Natural killer cell treated with Interleukin-12 subunit alpha and Interleukin-12 subunit beta and Interleukin-15 and Interleukin-18, amount 100 ng/mL, for 72 hours (primary cell): ENCODE measurements around the gene POLR3A. TPM values are rescaled to one million over a fixed set of nuclear protein-coding genes. Genes with fewer than 3 reads are reported as not detected.

ENCODE experiments used
- ATAC-seq, 2 donors: fragments of 150-1000 bp; cut with Tn5 transposase in 1 of 2; sonication (Bioruptor Pico), chemical (Tn5 transposase) in 1 of 2; 2 replicates each; pipeline ENCODE4 v1.10.0; 2021
- DNase-seq: peaks from one replicate; pipeline ENCODE4 v3.0.0; 2022; ENCODE audit warnings: low spot score
- H3K27ac Mint-ChIP-seq, 2 donors: 1 replicate in 1 of 2; 2 replicates in 1 of 2; pipeline ENCODE4 v1.8.0; 2022; ENCODE audit warnings: mixed read lengths in 2 of 2, mild to moderate bottlenecking in 1 of 2, moderate library complexity in 1 of 2
- H3K27me3 Mint-ChIP-seq, 2 donors: 1 replicate in 1 of 2; 2 replicates in 1 of 2; pipeline ENCODE4 v1.8.0; 2022; ENCODE audit warnings: mixed read lengths in 2 of 2
- H3K36me3 Mint-ChIP-seq: one replicate; pipeline ENCODE4 v1.8.0; 2022; ENCODE audit warnings: mixed read lengths
- H3K4me1 Mint-ChIP-seq, 2 donors: 1 replicate in 1 of 2; 2 replicates in 1 of 2; pipeline ENCODE4 v1.8.0; 2022; ENCODE audit warnings: low read depth in 2 of 2, mixed read lengths in 2 of 2, mild to moderate bottlenecking in 1 of 2
- H3K4me3 Mint-ChIP-seq: one replicate; pipeline ENCODE4 v1.8.0; 2022; ENCODE audit warnings: mixed read lengths
- H3K9me3 Mint-ChIP-seq: 2 replicates; pipeline ENCODE4 v1.8.0; 2022; ENCODE audit warnings: mixed read lengths
- total RNA-seq, 2 donors: library from RNA; stranded (reverse); gene quantifications; one replicate each; pipeline ENCODE4 v1.2.3, GENCODE V29; 2022

Gene POLR3A
- total RNA-seq, 2 donors from 2014 or later: 33.7 to 45.3 TPM

DNA sequence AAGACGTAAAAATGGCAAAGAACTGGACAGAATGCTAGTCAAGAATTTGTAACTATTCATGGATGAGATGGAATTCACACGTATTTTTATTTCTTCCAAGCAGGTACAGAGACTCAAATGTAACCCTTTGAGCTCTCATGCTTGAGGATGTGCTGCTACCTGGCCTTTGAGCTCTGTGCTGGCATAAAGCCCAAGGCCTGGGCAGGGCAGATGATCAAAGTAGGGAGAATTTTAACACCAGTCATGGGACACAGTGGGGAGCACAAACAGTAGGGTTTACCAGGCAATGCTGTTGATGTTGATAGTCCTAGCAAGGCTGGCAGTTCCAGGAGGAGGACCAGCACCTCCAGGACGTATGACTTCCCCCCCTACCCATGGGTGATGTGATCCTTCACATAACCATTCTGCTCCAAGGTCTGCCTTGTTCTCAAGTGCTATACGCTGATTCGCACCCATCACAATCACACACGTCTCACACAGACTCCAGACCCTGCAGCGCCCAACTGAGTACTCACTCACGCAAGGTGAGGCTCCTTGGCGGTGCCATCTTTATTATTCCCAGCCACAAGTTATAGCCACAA, 54.1 kb downstream of the POLR3A start:
- no peak overlapping the region for H3K27ac Mint-ChIP-seq
- peaks cover 11% of the 10 kb centered on the region for H3K36me3 Mint-ChIP-seq
- ATAC-seq (no peak), DNase-seq (no peak)
- no peaks in the 10 kb centered on the region for H3K4me1 Mint-ChIP-seq
- no peaks in the 10 kb centered on the region for H3K9me3 Mint-ChIP-seq
- no peak overlapping the region for H3K4me3 Mint-ChIP-seq
- H3K27me3 Mint-ChIP-seq: no peaks in the 10 kb centered on the region

DNA sequence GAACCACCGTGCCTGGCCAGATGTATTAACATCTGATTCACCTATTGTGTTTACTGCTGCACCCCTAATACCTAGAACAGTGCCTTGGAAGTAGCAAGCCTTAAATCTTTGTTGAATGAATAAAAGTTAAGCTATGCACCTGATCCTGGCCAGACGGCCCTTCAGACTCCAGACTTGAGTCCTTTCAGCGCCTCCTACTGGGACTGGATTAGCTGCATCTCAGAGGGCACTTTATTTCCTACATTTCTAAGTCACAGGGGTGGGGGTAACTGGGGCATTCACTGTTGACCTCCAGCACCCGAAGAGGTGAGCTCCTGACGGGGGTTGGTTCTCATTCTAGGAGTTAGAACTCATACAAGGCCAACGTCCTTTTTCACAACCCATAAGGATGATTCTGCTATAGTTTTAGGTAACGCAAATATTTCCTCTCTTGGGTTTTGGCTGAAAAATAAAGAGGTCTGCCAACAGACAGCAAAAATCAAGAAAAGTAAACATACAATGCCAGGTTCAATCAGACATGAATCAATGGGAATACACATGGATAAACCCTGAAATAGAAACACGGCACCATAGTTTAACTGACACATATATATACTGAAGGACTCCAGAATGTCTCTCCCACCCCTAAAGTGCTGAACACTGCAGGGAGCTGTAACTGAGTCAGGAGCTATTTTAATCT, 54.8 kb downstream of the POLR3A start:
- Mint-ChIP-seq H3K27ac (no peak overlapping the region), H3K36me3 (peaks cover 6% of the 10 kb centered on the region), H3K27me3 (no peaks in the 10 kb centered on the region), H3K4me3 (no peak overlapping the region), H3K4me1 (no peaks in the 10 kb centered on the region), H3K9me3 (no peaks in the 10 kb centered on the region)
- DNase-seq (no peak), ATAC-seq (no peak)

DNA sequence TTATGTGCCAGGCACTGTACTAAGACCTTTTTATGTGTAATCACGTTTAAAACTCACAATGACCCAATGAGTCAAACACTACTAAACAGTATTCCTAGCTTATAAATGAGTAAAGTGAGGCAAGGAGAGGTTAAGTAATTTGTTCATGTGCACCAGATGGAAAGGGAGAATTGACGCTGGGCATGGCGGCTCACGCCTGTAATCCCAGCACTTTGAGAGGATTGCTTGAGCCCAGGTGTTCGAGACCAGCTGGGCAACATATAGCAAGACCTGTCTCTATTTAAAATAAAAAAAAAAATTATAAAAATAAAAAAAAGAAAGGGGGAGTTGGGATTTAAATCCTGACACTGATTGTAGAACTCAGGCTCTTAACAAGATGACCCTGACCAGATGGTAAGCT, 56.0 kb downstream of the POLR3A start:
- no peaks in the 10 kb centered on the region for H3K4me1 Mint-ChIP-seq
- ATAC-seq: no peak
- peaks cover 5% of the 10 kb centered on the region for H3K36me3 Mint-ChIP-seq
- no peak overlapping the region for H3K27ac Mint-ChIP-seq
- no peak overlapping the region for H3K4me3 Mint-ChIP-seq
- no peak for DNase-seq
- no peaks in the 10 kb centered on the region for H3K9me3 Mint-ChIP-seq
- no peaks in the 10 kb centered on the region for H3K27me3 Mint-ChIP-seq

DNA sequence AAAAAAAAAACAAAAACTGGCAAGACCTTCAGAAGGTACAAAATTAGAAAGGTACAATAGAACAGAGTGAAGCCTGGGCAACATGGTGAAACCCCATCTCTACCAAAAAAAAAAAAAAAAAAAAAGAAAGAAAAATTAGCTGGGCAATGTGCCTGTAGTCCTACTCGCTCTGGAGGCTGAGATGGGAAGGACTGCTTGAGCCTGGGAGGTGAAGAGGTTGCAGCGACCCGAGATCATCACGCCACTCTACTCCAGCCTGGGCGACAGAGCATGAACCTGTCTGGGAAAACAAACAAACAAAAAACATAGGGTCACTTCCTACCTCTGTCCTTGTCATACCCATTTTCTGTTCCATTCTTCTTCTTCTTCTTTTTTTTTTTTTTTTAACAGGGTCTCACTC, 57.2 kb downstream of the POLR3A start:
- no peak overlapping the region for H3K27ac Mint-ChIP-seq
- H3K27me3 Mint-ChIP-seq: no peaks in the 10 kb centered on the region
- no peaks in the 10 kb centered on the region for H3K9me3 Mint-ChIP-seq
- H3K4me1 Mint-ChIP-seq: no peaks in the 10 kb centered on the region
- ATAC-seq (no peak), DNase-seq (no peak)
- H3K36me3 Mint-ChIP-seq: no peaks in the 10 kb centered on the region
- no peak overlapping the region for H3K4me3 Mint-ChIP-seq

DNA sequence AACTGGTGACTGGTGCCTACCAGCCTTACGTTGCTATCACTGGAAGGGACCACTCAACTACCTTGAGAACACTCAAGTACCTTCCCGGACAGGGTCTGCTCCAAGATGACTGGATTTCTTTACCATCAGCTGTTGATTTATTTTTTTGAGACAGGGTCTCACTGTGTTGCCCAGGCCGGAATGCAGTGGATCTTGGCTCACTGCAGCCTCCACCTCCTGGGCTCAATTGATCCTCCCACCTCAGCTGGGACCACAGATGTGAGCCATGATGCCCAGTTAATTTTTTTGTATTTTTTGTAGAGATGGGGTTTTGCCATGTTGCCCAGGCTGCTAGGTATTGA, 57.5 kb downstream of the POLR3A start:
- no peak overlapping the region for H3K4me3 Mint-ChIP-seq
- H3K4me1 Mint-ChIP-seq: no peaks in the 10 kb centered on the region
- H3K36me3 Mint-ChIP-seq: no peaks in the 10 kb centered on the region
- no peak for DNase-seq
- no peaks in the 10 kb centered on the region for H3K9me3 Mint-ChIP-seq
- ATAC-seq: no peak
- no peak overlapping the region for H3K27ac Mint-ChIP-seq
- H3K27me3 Mint-ChIP-seq: no peaks in the 10 kb centered on the region

DNA sequence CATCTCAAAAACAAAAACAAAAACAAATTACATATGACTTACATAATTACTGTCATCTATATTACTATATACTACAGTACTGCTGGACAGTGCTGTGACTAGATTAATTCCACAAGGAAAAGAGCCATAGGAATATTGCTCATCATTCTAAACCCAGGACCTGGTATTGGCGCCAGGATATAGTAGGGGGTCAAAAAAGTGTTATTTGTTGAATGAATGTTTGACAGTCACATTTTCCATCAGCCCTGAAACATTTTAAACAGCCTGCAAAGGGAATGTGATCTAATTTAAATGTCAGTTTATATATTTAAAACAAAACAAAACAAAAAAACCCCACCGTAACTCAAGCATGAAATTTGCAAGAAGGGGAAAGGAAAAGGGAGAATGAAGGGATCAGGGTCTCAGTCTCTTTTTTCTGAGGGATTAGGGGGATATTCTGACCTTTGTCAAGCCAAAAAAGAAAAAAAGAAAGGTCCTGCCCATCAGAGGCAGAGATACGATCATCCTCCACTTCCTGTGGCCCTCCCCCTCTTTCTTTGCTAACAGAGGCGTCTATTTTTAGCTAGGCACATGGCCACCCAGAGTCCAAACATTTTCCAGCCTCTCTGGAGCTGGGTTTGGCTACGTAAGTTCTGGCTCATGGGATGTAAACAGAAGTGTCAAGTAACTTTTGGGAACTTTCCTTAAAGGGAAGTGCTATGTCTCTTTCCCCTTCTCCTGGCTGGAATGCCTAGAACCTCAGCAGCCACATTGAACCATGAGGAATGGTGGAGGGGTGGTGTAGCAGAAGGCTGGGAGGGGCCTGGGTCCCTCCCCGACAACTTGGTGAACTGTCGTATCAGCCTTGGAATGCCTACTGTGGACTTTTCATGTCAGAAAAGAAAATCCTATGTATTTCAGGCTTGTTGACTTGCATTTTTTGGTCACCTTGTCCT, 58.2 kb downstream of the POLR3A start:
- no peaks in the 10 kb centered on the region for H3K4me1 Mint-ChIP-seq
- H3K27me3 Mint-ChIP-seq: no peaks in the 10 kb centered on the region
- peak in 1 of 2 donors; percentile 39 for ATAC-seq
- no peaks in the 10 kb centered on the region for H3K36me3 Mint-ChIP-seq
- no peak for DNase-seq
- no peak overlapping the region for H3K27ac Mint-ChIP-seq
- no peaks in the 10 kb centered on the region for H3K9me3 Mint-ChIP-seq
- H3K4me3 Mint-ChIP-seq: no peak overlapping the region

DNA sequence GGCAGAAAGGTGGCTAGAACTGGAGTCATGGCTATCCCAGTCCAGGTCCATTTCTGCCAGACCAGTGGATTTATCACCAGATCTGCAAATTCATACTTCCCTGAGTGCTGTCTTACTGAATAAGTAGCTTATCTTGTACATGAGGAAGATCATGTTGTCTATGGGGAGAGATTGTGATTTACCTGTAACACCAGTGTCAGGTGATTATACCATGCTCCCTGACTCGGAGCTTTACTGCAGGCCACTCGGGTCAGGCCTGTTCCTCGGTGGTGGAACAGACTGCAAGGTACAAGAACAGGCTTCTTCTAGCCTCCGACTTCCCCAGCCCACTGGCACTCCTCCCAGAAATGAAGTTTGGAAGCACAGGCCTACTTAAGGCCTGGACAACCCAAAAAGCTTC, 60.2 kb downstream of the POLR3A start:
- Mint-ChIP-seq H3K27ac (no peak overlapping the region), H3K27me3 (peaks cover 0 to 3% of the 10 kb centered on the region in 2 donors), H3K4me1 (no peaks in the 10 kb centered on the region), H3K36me3 (no peaks in the 10 kb centered on the region), H3K9me3 (no peaks in the 10 kb centered on the region), H3K4me3 (no peak overlapping the region)
- no peak for ATAC-seq
- no peak for DNase-seq

DNA sequence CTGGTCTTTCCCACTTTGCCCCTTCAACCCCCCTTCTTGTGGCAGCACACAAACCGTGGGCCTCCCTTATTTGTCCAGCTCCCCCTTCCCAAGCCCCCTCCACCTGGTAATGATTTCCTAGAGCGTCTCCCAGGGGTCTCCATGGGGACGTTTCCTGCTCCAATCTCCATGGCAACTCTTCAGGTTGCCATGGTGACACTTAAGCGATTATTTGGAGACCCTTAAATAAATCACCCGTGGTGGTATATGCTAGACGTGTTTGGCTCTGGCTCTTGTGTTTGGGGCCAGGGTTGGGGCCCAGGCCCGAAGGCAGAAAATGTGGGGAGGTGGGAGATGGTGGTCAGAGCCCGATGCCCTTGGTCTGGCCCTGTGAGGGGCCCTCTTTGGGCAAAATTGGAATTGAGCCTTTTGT, 61.7 kb downstream of the POLR3A start:
- no peak overlapping the region for H3K27ac Mint-ChIP-seq
- no peak overlapping the region for H3K4me3 Mint-ChIP-seq
- no peaks in the 10 kb centered on the region for H3K4me1 Mint-ChIP-seq
- ATAC-seq (no peak), DNase-seq (no peak)
- H3K9me3 Mint-ChIP-seq: no peaks in the 10 kb centered on the region
- H3K36me3 Mint-ChIP-seq: no peaks in the 10 kb centered on the region
- peaks cover 0 to 3% of the 10 kb centered on the region in 2 donors for H3K27me3 Mint-ChIP-seq

DNA sequence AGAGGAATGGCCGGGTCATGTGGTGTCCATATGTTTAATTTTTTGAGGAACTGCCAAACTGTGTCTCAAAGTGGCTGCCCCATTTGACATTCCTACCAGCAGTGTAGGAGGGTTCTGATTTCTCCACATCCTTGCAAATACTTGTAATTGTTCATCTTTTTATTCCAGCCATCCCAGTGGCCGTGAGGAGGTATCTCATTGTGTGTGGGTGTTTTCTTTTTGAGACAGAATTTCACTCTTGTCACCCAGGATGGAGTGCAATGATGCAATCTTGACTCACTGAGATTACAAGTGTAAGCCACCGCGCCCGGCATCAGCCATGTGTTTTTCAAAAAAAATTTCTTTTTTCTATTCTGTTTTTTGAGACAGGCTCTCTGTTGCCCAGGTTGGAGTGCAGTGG, 64.0 kb downstream of the POLR3A start:
- no peak for ATAC-seq
- Mint-ChIP-seq H3K36me3 (no peaks in the 10 kb centered on the region), H3K4me1 (no peaks in the 10 kb centered on the region), H3K27me3 (peaks cover 0 to 3% of the 10 kb centered on the region in 2 donors), H3K27ac (no peak overlapping the region), H3K9me3 (no peaks in the 10 kb centered on the region), H3K4me3 (no peak overlapping the region)
- DNase-seq: no peak

DNA sequence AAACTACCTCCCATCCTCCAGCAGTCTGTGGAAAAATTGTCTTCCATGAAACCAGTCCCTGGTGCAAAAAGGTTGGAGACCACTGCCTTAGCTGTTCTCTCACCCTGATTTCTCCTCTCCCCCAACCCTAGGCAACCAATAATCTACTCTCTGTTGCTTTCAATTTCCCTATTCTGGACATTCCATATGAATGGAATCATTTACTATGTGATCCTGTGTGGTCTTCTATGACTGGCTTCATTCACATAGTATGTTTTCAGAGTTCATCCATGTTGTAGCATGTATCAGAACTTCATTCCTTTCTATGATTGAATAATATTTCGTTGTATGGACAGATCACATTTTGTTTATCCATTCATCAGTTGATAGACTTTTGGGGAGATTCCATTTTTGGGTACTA, 64.5 kb downstream of the POLR3A start:
- ATAC-seq: no peak

DNA sequence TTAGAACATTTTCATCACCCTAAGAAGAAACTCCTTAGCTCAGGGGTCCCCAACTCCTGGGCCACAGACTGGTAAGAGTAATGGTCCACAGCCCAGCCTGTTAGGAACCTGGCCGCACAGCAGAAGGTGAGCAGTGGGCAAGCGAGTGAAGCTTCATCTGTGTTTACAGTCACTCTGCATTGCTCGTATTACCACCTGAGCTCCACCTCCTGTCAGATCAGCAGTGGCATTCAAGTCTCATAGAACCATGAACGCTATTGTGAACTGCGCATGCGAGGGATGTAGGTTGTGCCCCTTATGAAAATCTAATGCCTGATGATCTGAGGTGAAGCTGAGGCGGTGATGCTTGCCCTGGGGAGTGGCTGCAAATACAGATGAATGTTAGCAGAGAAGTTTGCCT, 65.4 kb downstream of the POLR3A start:
- ATAC-seq: no peak
- H3K4me3 Mint-ChIP-seq: no peak overlapping the region
- DNase-seq: no peak
- no peaks in the 10 kb centered on the region for H3K9me3 Mint-ChIP-seq
- H3K36me3 Mint-ChIP-seq: no peaks in the 10 kb centered on the region
- H3K4me1 Mint-ChIP-seq: no peaks in the 10 kb centered on the region
- H3K27ac Mint-ChIP-seq: no peak overlapping the region
- H3K27me3 Mint-ChIP-seq: peaks cover 0 to 3% of the 10 kb centered on the region in 2 donors

More for the DNA sequence above, 64.5 kb downstream of the POLR3A start:
- no peak for DNase-seq
- no peak overlapping the region for H3K4me3 Mint-ChIP-seq
- peaks cover 0 to 3% of the 10 kb centered on the region in 2 donors for H3K27me3 Mint-ChIP-seq
- no peaks in the 10 kb centered on the region for H3K9me3 Mint-ChIP-seq
- H3K36me3 Mint-ChIP-seq: no peaks in the 10 kb centered on the region
- no peaks in the 10 kb centered on the region for H3K4me1 Mint-ChIP-seq
- no peak overlapping the region for H3K27ac Mint-ChIP-seq

DNA sequence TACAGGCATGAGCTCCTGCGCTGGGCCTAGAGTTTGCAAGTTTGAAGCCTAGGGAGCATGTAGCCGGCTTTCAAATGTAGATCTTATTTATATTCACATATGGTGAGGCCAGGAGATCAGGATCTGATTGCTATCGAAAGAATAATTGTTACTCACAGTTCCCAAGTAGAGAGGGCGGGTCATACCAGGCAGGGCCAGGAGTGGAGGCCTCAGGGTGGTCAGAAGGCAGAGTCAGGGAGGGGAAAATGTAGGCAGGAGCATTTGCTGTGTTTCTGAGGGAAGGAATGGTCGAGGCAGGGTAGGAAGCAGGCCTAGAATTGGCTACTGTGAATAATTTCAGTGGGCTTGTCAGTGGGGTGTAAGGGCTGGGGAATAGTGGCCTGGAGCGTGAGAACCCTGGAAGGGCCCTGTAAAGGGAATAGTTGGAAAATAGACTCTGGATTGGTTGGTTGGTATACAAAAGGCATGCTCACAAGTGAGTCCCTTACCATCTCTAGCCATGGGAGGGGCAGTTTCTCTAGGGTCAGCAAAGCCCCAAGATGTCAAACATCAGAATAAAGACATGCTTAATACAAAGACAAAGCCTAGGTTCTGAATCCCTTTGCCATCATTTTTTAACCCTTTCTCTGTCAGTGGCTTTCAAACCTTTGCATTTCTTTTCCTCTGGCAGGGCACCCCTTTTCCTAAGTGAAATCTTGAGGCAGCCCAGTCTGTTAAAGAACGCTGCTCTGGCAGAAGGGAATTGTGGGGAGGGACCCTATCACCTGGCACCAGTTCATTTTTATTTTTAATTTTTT, 66.8 kb downstream of the POLR3A start:
- Mint-ChIP-seq H3K4me1 (no peaks in the 10 kb centered on the region), H3K36me3 (no peaks in the 10 kb centered on the region), H3K4me3 (no peak overlapping the region), H3K27me3 (peaks cover 0 to 3% of the 10 kb centered on the region in 2 donors), H3K9me3 (no peaks in the 10 kb centered on the region), H3K27ac (no peak overlapping the region)
- ATAC-seq (no peak), DNase-seq (no peak)

DNA sequence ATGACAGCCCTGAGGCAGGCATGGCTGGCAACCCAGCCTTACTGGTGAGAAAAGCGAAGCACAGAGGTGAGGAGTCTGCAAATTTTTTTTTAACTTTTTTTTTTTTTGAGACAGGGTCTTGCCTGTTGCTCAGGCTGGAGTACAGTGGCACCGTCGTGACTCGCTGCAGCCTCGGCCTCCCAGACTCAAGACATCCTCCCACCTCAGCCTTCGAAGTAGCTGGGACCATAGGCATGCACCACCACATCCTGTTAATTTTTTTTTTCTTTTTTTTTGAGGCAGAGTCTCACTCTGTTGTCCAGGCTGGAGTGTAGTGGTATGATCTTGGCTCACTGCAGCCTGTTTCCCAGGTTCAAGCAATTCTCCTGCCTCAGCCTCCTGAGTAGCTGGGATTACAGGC, 67.6 kb downstream of the POLR3A start:
- no peaks in the 10 kb centered on the region for H3K36me3 Mint-ChIP-seq

More for the DNA sequence above, 67.6 kb downstream of the POLR3A start:
- no peaks in the 10 kb centered on the region for H3K9me3 Mint-ChIP-seq
- ATAC-seq (peak in 1 of 2 donors; percentile 31), DNase-seq (no peak)
- no peak overlapping the region for H3K27ac Mint-ChIP-seq
- H3K4me3 Mint-ChIP-seq: no peak overlapping the region
- H3K4me1 Mint-ChIP-seq: no peaks in the 10 kb centered on the region
- peaks cover 0 to 3% of the 10 kb centered on the region in 2 donors for H3K27me3 Mint-ChIP-seq
